ENCODE measurements around the gene PARP16. TPM values are rescaled to one million over a fixed set of nuclear protein-coding genes. Genes with fewer than 3 reads are reported as not detected.
A peak's percentile ranks its signal among the peaks of the same experiment; 100 is the strongest.

The PARP16 gene
- polyA plus RNA-seq, 1 donor, result 14.0 TPM

DNA sequence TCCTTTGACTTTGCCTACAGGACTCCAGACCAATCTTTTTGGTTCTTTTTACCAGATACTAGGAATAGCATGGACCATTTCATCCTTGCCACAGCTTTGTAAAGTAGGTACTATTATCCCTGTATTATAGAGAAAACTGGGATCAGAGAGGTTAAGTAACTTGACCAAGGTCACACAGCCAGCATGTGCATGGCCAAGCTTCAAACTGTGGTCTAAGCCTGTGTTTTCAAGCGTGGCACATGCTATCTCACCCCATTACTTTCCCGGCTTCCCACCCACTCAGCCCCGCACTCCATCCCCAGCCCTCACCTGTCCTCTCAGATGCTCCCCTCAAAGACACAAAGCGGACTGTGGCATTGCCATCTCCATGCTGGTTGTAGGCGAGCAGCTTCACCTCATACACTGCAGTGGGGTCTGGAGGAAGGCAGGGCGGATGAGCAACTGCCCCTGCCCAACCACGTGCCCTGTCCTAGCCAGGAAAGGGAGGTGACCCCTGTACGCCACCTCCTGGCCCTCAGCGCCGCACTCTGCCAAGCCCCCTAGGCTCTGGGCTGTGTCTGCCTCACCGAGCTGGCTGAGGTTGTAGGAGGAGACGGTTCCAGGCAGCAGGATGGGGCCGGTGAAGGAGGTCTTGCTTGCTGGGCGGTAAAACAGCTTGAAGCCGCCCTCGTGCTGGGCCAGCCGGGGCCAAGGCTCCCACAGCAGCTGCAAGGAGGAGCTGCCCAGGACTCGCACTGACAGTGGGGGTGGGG is 43.5 kb upstream of the PARP16 start:
- WGBS (ENCODE audit: insufficient coverage, low lambda C conversion rate), result 100% methylated on average over 1 of the region's 18 CpGs
- Histone ChIP-seq H3K4me3 (ENCODE audit: low read length) (no peak overlapping the region), H3K36me3 (ENCODE audit: control insufficient read depth, insufficient read depth, low read length) (peaks cover 5% of the 10 kb centered on the region), H3K27ac (ENCODE audit: low read length) (no peak overlapping the region), H3K4me1 (ENCODE audit: control insufficient read depth, insufficient read depth, low read length) (no peaks in the 10 kb centered on the region), H3K27me3 (ENCODE audit: control insufficient read depth, insufficient read depth, low read length) (peaks cover 2% of the 10 kb centered on the region), H3K9me3 (ENCODE audit: control insufficient read depth, low read depth, low read length) (no peaks in the 10 kb centered on the region)
- DNase-seq, result no peak

DNA sequence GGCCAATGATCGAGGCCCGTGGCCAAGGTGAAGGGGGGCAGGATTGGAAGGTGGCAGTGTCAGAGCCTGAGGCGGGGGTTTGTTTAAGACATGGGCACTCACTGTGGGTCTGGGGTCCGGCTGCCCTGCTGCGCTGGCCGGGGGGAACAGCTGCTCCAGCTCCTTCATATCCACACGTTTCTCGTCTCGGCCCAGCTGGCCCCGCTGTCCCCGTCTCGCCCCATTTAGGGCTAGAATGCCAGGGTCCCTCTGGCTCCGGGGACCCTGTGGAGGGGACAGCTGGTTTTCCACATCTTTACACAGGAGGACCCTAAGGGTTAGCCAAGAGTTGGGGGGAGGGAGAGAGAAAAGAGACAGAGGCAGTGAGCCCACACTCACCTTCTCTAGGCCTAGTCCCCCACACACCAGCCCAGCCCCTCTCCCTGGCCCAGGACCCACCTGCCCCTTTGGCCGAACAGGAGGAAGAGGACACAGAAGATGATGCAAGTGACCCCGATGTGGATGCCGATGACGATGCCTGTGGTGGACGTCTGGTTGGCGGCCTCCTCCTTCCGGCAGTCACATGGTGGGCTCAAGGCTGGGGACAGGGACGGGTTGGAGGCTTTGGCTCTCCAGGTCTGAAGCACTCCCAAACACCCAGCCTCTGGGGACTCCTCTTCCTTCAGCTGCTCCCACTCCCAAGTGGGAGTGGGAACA is 42.8 kb upstream of the PARP16 start:
- Histone ChIP-seq H3K27me3 (ENCODE audit: control insufficient read depth, insufficient read depth, low read length) (peaks cover 2% of the 10 kb centered on the region), H3K27ac (ENCODE audit: low read length) (no peak overlapping the region), H3K36me3 (ENCODE audit: control insufficient read depth, insufficient read depth, low read length) (peaks cover 5% of the 10 kb centered on the region), H3K4me1 (ENCODE audit: control insufficient read depth, insufficient read depth, low read length) (no peaks in the 10 kb centered on the region), H3K4me3 (ENCODE audit: low read length) (no peak overlapping the region), H3K9me3 (ENCODE audit: control insufficient read depth, low read depth, low read length) (no peaks in the 10 kb centered on the region)
- no CpG with 5 or more reads among the region's 21 CpGs for WGBS (ENCODE audit: insufficient coverage, low lambda C conversion rate)
- no peak for DNase-seq

DNA sequence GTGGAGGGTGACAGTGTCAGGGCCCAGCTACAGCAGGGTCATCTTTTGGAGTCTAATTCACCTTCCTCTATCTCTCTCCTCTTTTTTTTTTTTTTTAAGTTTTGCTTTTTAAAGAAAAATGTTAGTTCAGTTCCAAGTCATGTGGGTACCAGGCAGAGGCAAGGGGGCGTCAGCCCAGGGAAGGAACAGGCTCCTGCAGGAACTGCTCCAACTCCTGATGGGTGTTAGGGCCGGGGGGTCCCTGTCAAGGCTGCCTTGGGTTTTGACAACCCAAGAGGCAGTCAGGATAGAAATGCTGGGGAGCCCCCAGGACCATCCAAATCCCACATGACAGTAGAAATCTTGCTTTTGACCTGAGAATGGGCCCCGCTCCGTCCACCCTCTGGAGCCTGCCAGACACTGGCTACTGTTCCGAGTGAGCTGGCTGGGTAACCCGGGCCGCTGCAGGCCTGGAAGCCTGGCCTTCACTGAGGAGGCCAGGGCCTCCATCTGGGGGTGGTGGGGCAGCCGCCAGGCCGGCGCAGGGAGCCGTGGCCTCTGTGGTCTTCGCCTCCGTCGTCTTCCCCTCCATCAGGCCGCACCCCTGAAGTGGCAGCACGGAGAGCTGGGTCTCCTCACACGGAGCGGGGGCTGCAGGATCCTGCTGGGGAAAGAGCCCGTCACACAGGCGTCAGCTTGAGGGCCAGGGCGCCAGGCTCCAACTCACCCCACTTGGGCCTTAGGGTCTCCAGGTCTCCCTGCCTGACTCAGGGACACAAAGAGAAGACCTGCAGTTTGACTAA is 42.0 kb upstream of the PARP16 start:
- Histone ChIP-seq H3K27me3 (ENCODE audit: control insufficient read depth, insufficient read depth, low read length) (peaks cover 2% of the 10 kb centered on the region), H3K36me3 (ENCODE audit: control insufficient read depth, insufficient read depth, low read length) (peaks cover 5% of the 10 kb centered on the region), H3K27ac (ENCODE audit: low read length) (no peak overlapping the region), H3K4me1 (ENCODE audit: control insufficient read depth, insufficient read depth, low read length) (no peaks in the 10 kb centered on the region), H3K9me3 (ENCODE audit: control insufficient read depth, low read depth, low read length) (no peaks in the 10 kb centered on the region), H3K4me3 (ENCODE audit: low read length) (no peak overlapping the region)
- no peak for DNase-seq
- WGBS (ENCODE audit: insufficient coverage, low lambda C conversion rate), result no CpG with 5 or more reads among the region's 21 CpGs

DNA sequence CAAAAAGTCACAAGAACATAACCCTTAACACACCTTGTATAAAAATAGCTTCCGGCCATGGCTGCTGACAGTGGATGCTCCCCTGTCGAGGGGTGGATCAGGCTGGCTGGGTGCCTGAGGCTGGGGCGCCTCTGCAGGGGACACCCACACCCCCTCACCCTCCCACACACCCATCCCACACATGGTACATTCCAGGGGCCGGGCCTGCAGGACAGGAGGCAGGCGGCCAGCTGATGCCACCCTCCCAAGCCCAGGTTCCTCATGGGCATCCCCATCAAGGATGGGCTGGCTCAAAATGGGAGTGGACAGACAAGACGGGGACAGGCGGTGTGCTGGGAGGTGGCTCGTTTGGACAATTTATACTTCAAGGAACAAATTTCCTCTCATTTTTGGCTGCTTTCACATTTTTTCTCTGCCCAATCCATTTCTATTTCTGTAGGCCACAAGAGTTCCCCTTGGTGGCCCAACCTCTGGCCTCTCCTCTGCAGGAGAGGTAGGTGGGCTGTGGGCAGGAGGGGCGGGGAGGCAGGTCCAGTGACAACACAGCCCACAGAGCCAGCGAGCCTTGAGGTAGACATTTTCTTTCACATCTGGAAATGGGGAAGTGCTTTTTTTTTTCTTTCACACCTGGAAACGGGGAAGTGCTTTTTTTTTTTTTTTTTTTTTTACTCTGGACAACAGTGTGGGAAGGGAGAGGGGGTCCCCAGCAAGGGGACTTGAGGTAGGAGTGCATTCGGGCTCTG is 41.1 kb upstream of the PARP16 start:
- H3K27ac ChIP-seq (ENCODE audit: low read length), result no peak overlapping the region
- H3K9me3 ChIP-seq (ENCODE audit: control insufficient read depth, low read depth, low read length), result no peaks in the 10 kb centered on the region
- no peak overlapping the region for H3K4me3 ChIP-seq (ENCODE audit: low read length)
- peaks cover 5% of the 10 kb centered on the region for H3K36me3 ChIP-seq (ENCODE audit: control insufficient read depth, insufficient read depth, low read length)
- H3K27me3 ChIP-seq (ENCODE audit: control insufficient read depth, insufficient read depth, low read length), result peaks cover 2% of the 10 kb centered on the region
- whole genome bisulfite sequencing (ENCODE audit: insufficient coverage, low lambda C conversion rate), result no CpG with 5 or more reads among the region's 12 CpGs
- H3K4me1 ChIP-seq (ENCODE audit: control insufficient read depth, insufficient read depth, low read length), result peaks cover 3% of the 10 kb centered on the region
- DNase-seq, result no peak

DNA sequence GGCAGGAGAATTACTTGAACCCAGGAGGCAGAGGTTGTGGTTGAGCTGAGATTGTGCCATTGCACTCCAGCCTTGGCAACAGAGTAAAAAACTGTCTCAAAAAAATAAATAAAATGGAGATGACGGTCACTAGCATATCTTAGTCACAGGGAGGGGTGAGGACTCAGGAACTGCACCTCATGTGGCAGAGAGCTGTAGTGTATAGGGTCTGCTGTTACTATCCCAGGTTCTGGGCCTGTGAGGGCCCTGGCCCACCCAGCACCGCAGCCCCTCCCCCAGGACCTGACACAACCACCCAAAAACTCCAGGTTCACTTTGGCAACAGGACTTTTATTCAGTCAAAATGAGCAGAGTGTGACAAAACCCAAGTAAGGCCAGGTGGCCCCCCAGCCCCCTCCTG is 40.1 kb upstream of the PARP16 start:
- Histone ChIP-seq H3K27me3 (ENCODE audit: control insufficient read depth, insufficient read depth, low read length) (peaks cover 2% of the 10 kb centered on the region), H3K27ac (ENCODE audit: low read length) (no peak overlapping the region), H3K4me1 (ENCODE audit: control insufficient read depth, insufficient read depth, low read length) (peaks cover 6% of the 10 kb centered on the region), H3K9me3 (ENCODE audit: control insufficient read depth, low read depth, low read length) (no peaks in the 10 kb centered on the region), H3K36me3 (ENCODE audit: control insufficient read depth, insufficient read depth, low read length) (peaks cover 5% of the 10 kb centered on the region), H3K4me3 (ENCODE audit: low read length) (no peak overlapping the region)
- no peak for DNase-seq
- WGBS (ENCODE audit: insufficient coverage, low lambda C conversion rate), result no CpG with 5 or more reads among the region's 2 CpGs

DNA sequence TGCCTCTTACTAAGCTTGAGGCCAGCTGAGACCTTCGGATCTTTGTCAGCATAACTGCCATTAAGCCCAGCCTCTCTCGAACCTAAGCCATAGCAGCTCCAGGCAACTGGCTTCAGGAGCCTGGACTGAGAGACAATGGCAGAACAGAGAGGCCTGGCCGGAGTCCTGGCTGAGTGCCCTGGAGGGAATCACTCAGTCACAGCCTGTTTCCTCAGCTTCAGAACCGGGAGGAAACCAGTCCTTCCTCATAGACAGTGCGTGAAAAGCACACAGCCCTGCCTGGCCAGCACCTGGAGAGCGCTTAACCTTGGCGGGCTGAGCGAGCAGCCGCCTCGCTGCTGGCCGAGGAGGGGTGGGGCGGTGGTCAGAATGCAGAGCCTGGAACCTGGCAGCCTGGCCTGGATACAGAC is 39.4 kb upstream of the PARP16 start:
- peaks cover 2% of the 10 kb centered on the region for H3K27me3 ChIP-seq (ENCODE audit: control insufficient read depth, insufficient read depth, low read length)
- H3K36me3 ChIP-seq (ENCODE audit: control insufficient read depth, insufficient read depth, low read length), result peaks cover 2% of the 10 kb centered on the region
- WGBS (ENCODE audit: insufficient coverage, low lambda C conversion rate), result no CpG with 5 or more reads among the region's 12 CpGs
- no peaks in the 10 kb centered on the region for H3K9me3 ChIP-seq (ENCODE audit: control insufficient read depth, low read depth, low read length)
- H3K4me3 ChIP-seq (ENCODE audit: low read length), result no peak overlapping the region
- H3K4me1 ChIP-seq (ENCODE audit: control insufficient read depth, insufficient read depth, low read length), result peaks cover 6% of the 10 kb centered on the region
- no peak overlapping the region for H3K27ac ChIP-seq (ENCODE audit: low read length)
- DNase-seq, result peak in 1 of 2 donors; percentile 30

DNA sequence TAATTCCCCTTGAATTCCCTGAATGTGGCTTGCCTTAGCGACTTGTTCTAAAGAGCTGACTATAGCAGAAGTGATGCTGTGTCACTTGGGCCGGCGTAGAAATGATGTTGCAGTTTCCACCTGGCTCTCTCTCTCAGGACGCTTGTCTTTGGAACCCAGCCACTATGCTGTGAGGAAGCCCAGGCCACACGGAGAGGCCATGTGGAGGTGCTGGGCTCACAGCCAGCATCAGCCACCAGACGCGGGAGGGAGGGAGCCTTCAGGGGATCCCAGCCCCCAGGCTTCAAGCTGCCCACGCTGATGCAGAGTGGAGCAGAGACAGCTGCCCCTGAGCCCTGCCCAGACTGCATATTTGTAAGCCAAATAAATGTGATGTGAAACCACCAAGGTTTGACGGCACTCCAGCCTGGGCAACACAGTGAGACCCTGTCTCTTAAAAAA is 36.4 kb upstream of the PARP16 start:
- Histone ChIP-seq H3K4me3 (ENCODE audit: low read length) (no peak overlapping the region), H3K9me3 (ENCODE audit: control insufficient read depth, low read depth, low read length) (no peaks in the 10 kb centered on the region), H3K27ac (ENCODE audit: low read length) (no peak overlapping the region), H3K4me1 (ENCODE audit: control insufficient read depth, insufficient read depth, low read length) (peaks cover 6% of the 10 kb centered on the region), H3K36me3 (ENCODE audit: control insufficient read depth, insufficient read depth, low read length) (no peaks in the 10 kb centered on the region), H3K27me3 (ENCODE audit: control insufficient read depth, insufficient read depth, low read length) (peaks cover 2% of the 10 kb centered on the region)
- DNase-seq, result peak; percentile 40 to 50
- WGBS (ENCODE audit: insufficient coverage, low lambda C conversion rate), result no CpG with 5 or more reads among the region's 9 CpGs

DNA sequence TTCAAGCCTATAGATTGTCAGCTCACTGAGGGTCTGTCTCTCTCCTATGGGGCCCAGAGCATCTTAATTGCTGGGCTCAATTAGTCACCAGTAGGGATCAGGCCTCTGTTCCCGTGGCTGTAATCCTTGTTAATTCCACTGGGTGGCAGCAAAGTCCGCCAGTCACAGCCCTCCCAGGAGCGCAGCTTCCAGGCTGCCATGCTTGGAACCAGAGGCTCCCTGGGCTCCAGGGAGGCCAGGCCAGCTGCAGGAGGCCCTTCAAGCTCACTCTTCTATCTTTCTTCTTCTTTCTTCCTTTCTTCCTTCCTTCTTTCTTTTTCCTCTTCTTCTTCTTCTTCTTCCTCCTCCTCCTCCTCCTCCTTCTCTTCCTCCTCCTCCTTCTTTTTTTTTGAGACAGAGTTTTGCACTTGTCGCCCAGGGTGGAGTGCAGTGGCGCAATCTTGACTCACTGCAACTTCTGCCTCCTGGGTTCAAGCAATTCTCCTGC is 32.2 kb upstream of the PARP16 start:
- no peak overlapping the region for H3K27ac ChIP-seq (ENCODE audit: low read length)

DNA sequence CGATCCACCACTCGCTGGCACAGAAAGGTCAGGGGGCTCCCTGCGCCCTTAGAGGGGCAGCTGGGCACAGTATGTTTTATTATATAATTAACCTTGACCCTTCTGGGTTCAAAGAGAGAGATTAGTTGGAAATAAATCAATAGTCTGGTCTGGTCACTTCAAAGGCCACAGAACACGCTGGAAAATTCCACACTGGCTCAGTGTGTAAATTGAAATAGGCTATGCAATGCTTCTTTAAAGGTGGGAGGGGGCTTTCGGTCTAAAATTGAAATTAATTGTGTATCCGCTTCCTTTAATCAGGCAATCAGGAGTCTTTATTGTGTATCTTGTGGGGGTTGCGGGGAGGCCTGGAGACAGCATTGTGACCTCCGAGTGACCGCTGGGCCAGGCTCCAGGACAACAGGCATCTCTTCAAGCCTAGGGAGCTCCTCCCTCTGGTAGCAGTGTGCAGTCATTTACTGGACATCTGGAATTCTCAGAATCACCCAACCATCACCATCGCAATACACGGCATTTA is 25.8 kb upstream of the PARP16 start:
- H3K27ac ChIP-seq (ENCODE audit: low read length), result no peak overlapping the region
- WGBS (ENCODE audit: insufficient coverage, low lambda C conversion rate), result 39% methylated on average over 2 of the region's 11 CpGs
- H3K36me3 ChIP-seq (ENCODE audit: control insufficient read depth, insufficient read depth, low read length), result no peaks in the 10 kb centered on the region
- peak in 1 of 2 donors; percentile 35 for DNase-seq
- H3K9me3 ChIP-seq (ENCODE audit: control insufficient read depth, low read depth, low read length), result no peaks in the 10 kb centered on the region
- peaks cover 2% of the 10 kb centered on the region for H3K27me3 ChIP-seq (ENCODE audit: control insufficient read depth, insufficient read depth, low read length)
- H3K4me3 ChIP-seq (ENCODE audit: low read length), result no peak overlapping the region
- H3K4me1 ChIP-seq (ENCODE audit: control insufficient read depth, insufficient read depth, low read length), result no peaks in the 10 kb centered on the region

More for the DNA sequence above, 32.2 kb upstream of the PARP16 start:
- Histone ChIP-seq H3K4me1 (ENCODE audit: control insufficient read depth, insufficient read depth, low read length) (peaks cover 6% of the 10 kb centered on the region), H3K27me3 (ENCODE audit: control insufficient read depth, insufficient read depth, low read length) (no peaks in the 10 kb centered on the region), H3K4me3 (ENCODE audit: low read length) (no peak overlapping the region), H3K9me3 (ENCODE audit: control insufficient read depth, low read depth, low read length) (no peaks in the 10 kb centered on the region), H3K36me3 (ENCODE audit: control insufficient read depth, insufficient read depth, low read length) (no peaks in the 10 kb centered on the region)
- WGBS (ENCODE audit: insufficient coverage, low lambda C conversion rate), result no CpG with 5 or more reads among the region's 5 CpGs
- DNase-seq, result peak; percentile 73 to 76

All from large intestine (tissue), 3 donors.